Measurements from ENCODE around the gene VSIG2. TPM values are rescaled to one million over a fixed set of nuclear protein-coding genes. Genes with fewer than 3 reads are reported as not detected.

The VSIG2 gene
- total RNA-seq, 1 donor from 2014 or later, result 1.2 TPM

- DNase-seq (ENCODE audit: low spot score), result no peak
- intact Hi-C loops (cut with DNase I), result no loop called here
Observed at GRCh38 chr11:124768914-124769313, 16.9 kb upstream of the VSIG2 start.

GRCh38 chr11:124766156-124766555, 14.1 kb upstream of the VSIG2 start:
- intact Hi-C loops (cut with DNase I), result no loop called here
- DNase-seq (ENCODE audit: low spot score), result no peak

- intact Hi-C loops (cut with DNase I), result loop anchor here (1.0 to 5.0 kb wide), 3 partner anchors 34 to 94 kb away; no protein-coding TSS in a partner anchor
- DNase-seq (ENCODE audit: low spot score), result peak; percentile 89
Observed at GRCh38 chr11:124763156-124763947, 11.3 kb upstream of the VSIG2 start.

GRCh38 chr11:124762624-124763155, 10.6 kb upstream of the VSIG2 start:
- intact Hi-C loops (cut with DNase I), result loop anchor here (1.0 to 5.0 kb wide), 4 partner anchors 35 to 93 kb away; partner anchors contain the start of genes SIAE and SPA17
- no peak for DNase-seq (ENCODE audit: low spot score)

- DNase-seq (ENCODE audit: low spot score), result no peak
- intact Hi-C loops (cut with DNase I), result loop anchor here (1.0 to 5.0 kb wide), 3 partner anchors 35 to 89 kb away; partner anchors contain the start of genes SIAE and SPA17
Observed at GRCh38 chr11:124762105-124762623, 10.1 kb upstream of the VSIG2 start, which contains the start of gene ESAM. Gene ESAM, minus strand, starts transcription at chr11:124762290. Its CDS starts 136 bp downstream, at chr11:124762154.

GRCh38 chr11:124761301-124762104, 9.4 kb upstream of the VSIG2 start:
- DNase-seq (ENCODE audit: low spot score), result no peak
- intact Hi-C loops (cut with DNase I), result loop anchor here (1.0 to 5.0 kb wide), 3 partner anchors 36 to 88 kb away; partner anchors contain the start of genes SIAE and SPA17

- intact Hi-C loops (cut with DNase I), result loop anchor here (5.0 kb wide), 2 partner anchors 36 to 76 kb away; no protein-coding TSS in a partner anchor
- no peak for DNase-seq (ENCODE audit: low spot score)
Observed at GRCh38 chr11:124760806-124761205, 8.8 kb upstream of the VSIG2 start.

- no peak for DNase-seq (ENCODE audit: low spot score)
- intact Hi-C loops (cut with DNase I), result loop anchor here (5.0 kb wide), 2 partner anchors 37 to 77 kb away; no protein-coding TSS in a partner anchor
Observed at GRCh38 chr11:124760205-124760652, 8.2 kb upstream of the VSIG2 start.

- DNase-seq (ENCODE audit: low spot score), result peak; percentile 86
- intact Hi-C loops (cut with DNase I), result loop anchor here (5.0 kb wide), 2 partner anchors 38 to 78 kb away; no protein-coding TSS in a partner anchor
Observed at GRCh38 chr11:124759266-124760204, 7.5 kb upstream of the VSIG2 start.

- intact Hi-C loops (cut with DNase I), result no loop called here
- DNase-seq (ENCODE audit: low spot score), result peak; percentile 85
Observed at GRCh38 chr11:124758355-124759265, 6.6 kb upstream of the VSIG2 start.

- DNase-seq (ENCODE audit: low spot score), result no peak
Observed at GRCh38 chr11:124757320-124757719, 5.3 kb upstream of the VSIG2 start.

GRCh38 chr11:124756753-124757227, 4.7 kb upstream of the VSIG2 start:
- intact Hi-C loops (cut with DNase I), result no loop called here
- no peak for DNase-seq (ENCODE audit: low spot score)

More at GRCh38 chr11:124757320-124757719, 5.3 kb upstream of the VSIG2 start:
- intact Hi-C loops (cut with DNase I), result no loop called here

GRCh38 chr11:124756033-124756752, 4.1 kb upstream of the VSIG2 start:
- intact Hi-C loops (cut with DNase I), result no loop called here
- DNase-seq (ENCODE audit: low spot score), result no peak

- intact Hi-C loops (cut with DNase I), result no loop called here
Observed at GRCh38 chr11:124754710-124755109, 2.7 kb upstream of the VSIG2 start.

GRCh38 chr11:124754309-124754708, 2.3 kb upstream of the VSIG2 start:
- DNase-seq (ENCODE audit: low spot score), result no peak
- intact Hi-C loops (cut with DNase I), result no loop called here

More at GRCh38 chr11:124754710-124755109, 2.7 kb upstream of the VSIG2 start:
- no peak for DNase-seq (ENCODE audit: low spot score)

GRCh38 chr11:124753624-124754023, 1.6 kb upstream of the VSIG2 start:
- intact Hi-C loops (cut with DNase I), result no loop called here
- no peak for DNase-seq (ENCODE audit: low spot score)

Data from cardiac septum (tissue), 1 donor.